Activated CD8-positive, alpha-beta memory T cell treated with anti-CD3 and anti-CD28 coated beads, Interleukin-2, amount 50 U/mL, for 24 hours (primary cell): Measurements from ENCODE around the gene PCDHGC3.

Experiments used
- DNase-seq: peaks from one replicate; pipeline ENCODE4 v3.0.0-alpha.2; 2020; ENCODE audit errors: extremely low read depth

The PCDHGC3 gene

GRCh38 chr5:141523991-141524390 is 48.2 kb downstream of the PCDHGC3 start:
- DNase-seq: no peak

DNA sequence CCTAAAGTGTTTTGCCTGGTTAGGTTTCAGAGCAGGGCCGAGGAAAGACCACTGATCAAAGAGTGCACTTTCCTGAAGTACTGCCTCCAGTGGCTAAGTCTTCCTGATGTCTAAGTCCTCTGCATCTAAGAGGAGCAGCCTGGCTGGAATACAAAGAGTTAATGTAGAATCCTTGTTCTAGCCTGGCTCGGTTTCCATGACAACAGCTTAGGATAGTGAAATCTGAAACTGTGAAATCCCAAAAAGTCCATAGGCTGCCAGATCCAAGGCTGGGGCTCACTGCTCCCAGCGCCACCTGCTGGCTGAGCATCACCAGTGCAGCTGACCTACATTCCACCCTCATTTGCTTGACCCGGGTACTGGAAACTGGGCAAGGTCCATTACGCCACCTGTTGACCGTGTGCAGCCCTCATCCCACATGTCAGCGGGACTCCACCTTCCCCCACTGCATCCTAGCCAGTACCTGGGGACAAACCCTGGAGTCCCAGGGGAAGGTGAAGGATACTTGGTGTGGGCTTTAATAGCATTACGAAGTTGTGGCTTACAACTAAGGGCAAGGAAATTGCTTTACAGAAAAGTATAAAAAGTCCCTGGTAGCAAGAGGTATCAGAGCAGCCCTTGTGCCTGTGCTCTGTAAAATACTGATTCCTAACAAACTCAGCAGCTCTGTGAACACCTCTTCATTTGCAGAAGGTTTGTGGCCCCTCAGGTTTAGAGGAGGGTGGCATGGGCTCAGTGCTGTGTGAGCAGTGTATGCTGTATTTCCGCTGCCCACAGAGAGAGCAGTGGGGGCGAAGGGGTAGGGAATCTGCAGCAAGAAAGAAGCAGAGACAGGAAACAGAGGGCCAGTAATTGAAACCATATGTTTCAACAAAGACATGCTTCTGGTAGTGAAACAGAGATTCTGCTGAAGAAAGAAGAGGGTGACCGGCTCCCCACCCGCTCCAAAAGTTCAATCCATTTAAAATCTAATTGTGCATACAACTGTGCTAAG is 49.1 kb downstream of the PCDHGC3 start:
- DNase-seq: no peak

GRCh38 chr5:141525653-141526052 is 49.9 kb downstream of the PCDHGC3 start:
- no peak for DNase-seq

GRCh38 chr5:141527426-141527825 is 51.7 kb downstream of the PCDHGC3 start:
- no peak for DNase-seq
